Measurements from ENCODE around the gene SLC8A1. TPM values are rescaled to one million over a fixed set of nuclear protein-coding genes. Genes with fewer than 3 reads are reported as not detected.
A peak's percentile ranks its signal among the peaks of the same experiment; 100 is the strongest.

SLC8A1 gene
- total RNA-seq, 1 experiment from 2014 or later, result 1.7 TPM

- Mint-ChIP-seq H3K4me3 (no peak overlapping the region), H3K36me3 (ENCODE audit: insufficient read depth in 1 of 3, low read depth in 3 of 3) (no peaks in the 10 kb centered on the region), H3K27ac (peak overlapping the region in 1 of 3 experiments; percentile 44; a peak in 1 of 7 replicates), H3K9me3 (no peaks in the 10 kb centered on the region), H3K27me3 (ENCODE audit: low read depth) (no peaks in the 10 kb centered on the region), H3K4me1 (peaks cover 18 to 20% of the 10 kb centered on the region in 2 experiments)
- Histone ChIP-seq H3K14ac (ENCODE audit: insufficient read depth, low read length) (no peak overlapping the region), H3T11ph (ENCODE audit: low read length) (no peak overlapping the region), H2BK12ac (ENCODE audit: insufficient read length, low read depth, low read length) (no peak overlapping the region), H3K56ac (ENCODE audit: insufficient read length, low read depth, low read length) (no peak overlapping the region), H2BK5ac (ENCODE audit: insufficient read length, low read length) (no peak overlapping the region), H3K79me1 (ENCODE audit: insufficient read depth, low read depth, low read length, poor library complexity, severe bottlenecking) (no peaks in the 10 kb centered on the region), H3K4ac (ENCODE audit: low read depth, low read length) (no peak overlapping the region), H3K4me1 (ENCODE audit: insufficient read depth, low read length) (no peaks in the 10 kb centered on the region), H3K23ac (ENCODE audit: insufficient read length, low read depth, low read length) (no peak overlapping the region), H3K27ac (ENCODE audit: insufficient read length, low read depth, low read length) (no peak overlapping the region), H3K27me3 (ENCODE audit: insufficient read depth, low read length) (no peaks in the 10 kb centered on the region), H3K9ac (ENCODE audit: extremely low read depth, insufficient read length, low read length) (no peak overlapping the region), H2BK15ac (ENCODE audit: low read depth, low read length) (no peak overlapping the region), H4K8ac (replicated peaks; ENCODE audit: insufficient read length, low read depth, low read length) (no peak overlapping the region), H2BK120ac (ENCODE audit: low read depth, low read length, poor library complexity, severe bottlenecking) (no peak overlapping the region), H3K18ac (ENCODE audit: insufficient read length, low read depth, low read length) (no peak overlapping the region), H3K9me3 (ENCODE audit: control insufficient read depth, low read depth, low read length) (no peaks in the 10 kb centered on the region), H3K4me2 (ENCODE audit: insufficient read depth, insufficient read length, low read length) (no peak overlapping the region), H4K5ac (ENCODE audit: insufficient read length, low read depth, low read length) (no peak overlapping the region), H3K23me2 (ENCODE audit: insufficient read length, low read depth, low read length, poor library complexity, severe bottlenecking) (no peaks in the 10 kb centered on the region), H3K79me2 (ENCODE audit: insufficient read depth, low read length) (no peaks in the 10 kb centered on the region), H2AFZ (ENCODE audit: low read length) (no peak overlapping the region), H4K91ac (ENCODE audit: insufficient read length, low read depth, low read length) (no peak overlapping the region), H2BK20ac (ENCODE audit: low read depth, low read length, poor library complexity, severe bottlenecking) (no peak overlapping the region), H4K20me1 (ENCODE audit: control insufficient read depth, insufficient read depth, insufficient read length) (no peaks in the 10 kb centered on the region), H2AK5ac (ENCODE audit: insufficient read length, low read length) (no peak overlapping the region)
- no peak for TF ChIP-seq CTCF (conservative IDR thresholded peaks at IDR 0.05)
- no peak for DNase-seq
- WGBS (ENCODE audit: extremely low coverage, insufficient read length, low lambda C conversion rate), result no CpG with 5 or more reads among the region's 6 CpGs
Observed at GRCh38 chr2:40256008-40256407, 195.9 kb downstream of the SLC8A1 start.

Measured in H9 (cell line).